Endometrial microvascular endothelial cells (primary cell): ENCODE measurements around the gene ABHD14A. TPM values are rescaled to one million over a fixed set of nuclear protein-coding genes. Genes with fewer than 3 reads are reported as not detected.
"Not testable (repeated sequence)": the region's sequence is repeated elsewhere in the genome, so short reads cannot be mapped to it uniquely, and the experiment has no call there.

Experiments
- in situ Hi-C: cut with HindIII; loops from 2 replicates; pipeline ENCODE4 v1.10.0; 2017; ENCODE audit warnings: low sequenced_read_pairs, low pct_unique_long_range_greater_than_20kb; ENCODE audit errors: inconsistent ontology term
- total RNA-seq: library from RNA; depleted of rRNA; stranded (reverse); fragments of >200 nt; gene quantifications from one replicate; pipeline ENCODE4 v1.2.3, GENCODE V29; 2015; ENCODE audit errors: inconsistent ontology term

The ABHD14A gene
- total RNA-seq = 31.7 TPM

GRCh38 chr3:51974963-51975851 is at the start of gene ABHD14A:
Gene ABHD14A (plus strand): TSS chr3:51975064. CDS start chr3:51975136, 72 bp downstream.
- in situ Hi-C loops = no loop called here

GRCh38 chr3:51927061-51927977 is 47.5 kb upstream of the ABHD14A start:
- in situ Hi-C loops = no loop called here

- in situ Hi-C loops = no loop called here
Measured at GRCh38 chr3:51928438-51928837, 46.4 kb upstream of the ABHD14A start.

GRCh38 chr3:51928981-51929380 is 45.9 kb upstream of the ABHD14A start:
- in situ Hi-C loops = not testable (repeated sequence)

GRCh38 chr3:51929420-51930003 is 45.4 kb upstream of the ABHD14A start:
- in situ Hi-C loops = no loop called here

GRCh38 chr3:51930439-51930838 is 44.4 kb upstream of the ABHD14A start:
- in situ Hi-C loops = no loop called here

- in situ Hi-C loops = no loop called here
Measured at GRCh38 chr3:51931756-51932155, 43.1 kb upstream of the ABHD14A start.

- in situ Hi-C loops = no loop called here
Measured at GRCh38 chr3:51932471-51933370, 42.1 kb upstream of the ABHD14A start.

- in situ Hi-C loops = no loop called here
Measured at GRCh38 chr3:51933471-51934138, 41.3 kb upstream of the ABHD14A start.

GRCh38 chr3:51934139-51934850 is 40.6 kb upstream of the ABHD14A start:
- in situ Hi-C loops = no loop called here

GRCh38 chr3:51934991-51935885 is 39.6 kb upstream of the ABHD14A start:
- in situ Hi-C loops = no loop called here

- in situ Hi-C loops = no loop called here
Measured at GRCh38 chr3:51935886-51936755, 38.7 kb upstream of the ABHD14A start.

- in situ Hi-C loops = no loop called here
Measured at GRCh38 chr3:51937014-51937413, 37.9 kb upstream of the ABHD14A start.

GRCh38 chr3:51937611-51938450 is 37.0 kb upstream of the ABHD14A start:
- in situ Hi-C loops = no loop called here
